ENCODE results near the gene PIGN. TPM values are rescaled to one million over a fixed set of nuclear protein-coding genes. Genes with fewer than 3 reads are reported as not detected.

The PIGN gene
- total and polyA plus RNA-seq, 2 of the 8 experiments (the other 6 are each of a cell fraction or from before 2014, with no cell fraction given) = 20.9 to 26.3 TPM

DNA sequence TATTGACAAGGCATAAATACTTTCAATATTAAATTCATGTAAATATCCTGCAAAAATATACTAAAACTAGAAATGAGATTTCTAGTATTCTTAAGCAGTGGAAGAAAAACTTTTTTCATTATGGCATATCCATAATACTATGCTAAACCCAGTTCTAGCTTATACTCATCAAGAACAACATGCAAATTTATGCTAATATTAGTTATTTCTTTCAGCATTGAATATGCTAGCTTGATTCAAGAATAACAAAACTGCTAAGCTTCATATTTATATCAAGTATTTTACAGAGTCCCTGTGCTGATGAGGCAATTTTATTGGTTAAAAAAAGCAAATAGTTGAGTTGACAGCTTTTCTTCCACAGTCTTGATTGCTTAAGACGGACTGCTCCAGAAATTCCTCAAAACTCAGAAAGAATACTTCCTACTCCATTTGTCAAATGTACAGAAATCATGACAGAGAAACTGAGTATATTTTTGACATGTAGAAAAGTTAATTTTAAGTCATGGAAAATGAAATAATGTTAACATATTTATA lies 105.0 kb downstream of the PIGN start (continued):
- no peak for TF ChIP-seq CTBP2 (IDR thresholded peaks at IDR 0.05; ENCODE audit: borderline replicate concordance, insufficient read depth, insufficient read length, low read length)
- TF ChIP-seq CREB1 (IDR thresholded peaks at IDR 0.05) = no peak
- TF ChIP-seq TCF12 (IDR thresholded peaks at IDR 0.05; ENCODE audit: low read depth, low read length) = no peak

Measured in H1 (cell line).